HTR-8/SVneo (cell line): ENCODE data around the gene CYP4F2.
"Not testable (repeated sequence)": the region's sequence is repeated elsewhere in the genome, so short reads cannot be mapped to it uniquely, and the experiment has no call there.

Experiments
- DNase-seq: peaks from one replicate; pipeline ENCODE4 v3.0.0; 2011; ENCODE audit warnings: low spot score, mixed read lengths; ENCODE audit not compliant: insufficient read length
- FAIRE-seq: peaks from 2 replicates; lab custom pipeline; 2011; peaks lifted over from hg19 to GRCh38; lab: Jason Lieb, UNC

The CYP4F2 gene, protein sequence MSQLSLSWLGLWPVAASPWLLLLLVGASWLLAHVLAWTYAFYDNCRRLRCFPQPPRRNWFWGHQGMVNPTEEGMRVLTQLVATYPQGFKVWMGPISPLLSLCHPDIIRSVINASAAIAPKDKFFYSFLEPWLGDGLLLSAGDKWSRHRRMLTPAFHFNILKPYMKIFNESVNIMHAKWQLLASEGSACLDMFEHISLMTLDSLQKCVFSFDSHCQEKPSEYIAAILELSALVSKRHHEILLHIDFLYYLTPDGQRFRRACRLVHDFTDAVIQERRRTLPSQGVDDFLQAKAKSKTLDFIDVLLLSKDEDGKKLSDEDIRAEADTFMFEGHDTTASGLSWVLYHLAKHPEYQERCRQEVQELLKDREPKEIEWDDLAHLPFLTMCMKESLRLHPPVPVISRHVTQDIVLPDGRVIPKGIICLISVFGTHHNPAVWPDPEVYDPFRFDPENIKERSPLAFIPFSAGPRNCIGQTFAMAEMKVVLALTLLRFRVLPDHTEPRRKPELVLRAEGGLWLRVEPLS

DNA sequence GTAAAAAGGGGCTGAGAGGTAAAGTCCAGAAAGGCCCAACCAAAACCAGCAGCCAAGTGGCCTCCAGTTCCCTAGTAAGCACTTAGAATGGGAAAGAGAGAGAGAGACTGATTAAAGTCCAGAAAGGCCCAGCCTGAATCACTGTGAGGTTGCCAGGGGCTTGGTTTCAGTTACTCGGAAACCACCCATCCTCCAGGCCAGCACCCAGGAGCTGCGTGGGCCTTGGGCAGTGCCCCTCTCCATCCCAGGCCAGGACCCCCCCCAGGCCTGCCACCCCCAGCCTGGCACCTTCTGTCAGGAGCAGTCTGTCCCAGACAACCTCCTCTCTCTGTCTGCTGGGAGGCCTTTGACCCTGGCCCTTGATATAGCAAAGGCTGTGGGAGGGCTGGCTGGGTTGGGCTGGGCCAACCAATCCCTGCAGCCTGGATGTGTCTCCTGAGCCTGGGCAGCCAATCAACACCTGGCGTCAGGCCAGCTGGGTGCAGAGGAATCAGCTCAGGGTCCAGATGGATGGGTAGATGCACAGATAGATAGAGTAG, at the start of gene CYP4F2:
Gene CYP4F2 (minus strand): TSS at position 337 of the 539 bp plus-strand sequence. CDS start 463 bp downstream, outside the sequence.
- FAIRE-seq, result no peak
- no peak for DNase-seq

DNA sequence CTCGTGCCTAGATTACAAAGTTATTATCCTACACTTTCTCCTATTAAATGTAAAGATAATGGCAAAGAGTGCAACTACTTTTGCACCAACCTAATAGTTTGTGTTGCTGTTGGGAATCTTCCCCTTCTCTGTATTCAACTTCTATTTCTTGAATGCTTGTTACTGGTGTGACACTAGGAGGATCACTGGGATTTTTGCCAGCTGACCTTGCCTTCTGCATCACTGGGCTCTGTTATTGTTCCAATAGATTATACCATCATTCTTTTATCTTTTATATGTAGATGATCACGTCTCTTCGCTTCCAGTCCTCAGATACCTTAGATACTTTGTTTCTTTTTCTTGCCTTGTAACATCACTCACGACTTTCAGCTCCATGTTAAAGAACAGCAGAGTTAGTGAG, 47.4 kb upstream of the CYP4F2 start:
- DNase-seq (no peak), FAIRE-seq (no peak)

DNA sequence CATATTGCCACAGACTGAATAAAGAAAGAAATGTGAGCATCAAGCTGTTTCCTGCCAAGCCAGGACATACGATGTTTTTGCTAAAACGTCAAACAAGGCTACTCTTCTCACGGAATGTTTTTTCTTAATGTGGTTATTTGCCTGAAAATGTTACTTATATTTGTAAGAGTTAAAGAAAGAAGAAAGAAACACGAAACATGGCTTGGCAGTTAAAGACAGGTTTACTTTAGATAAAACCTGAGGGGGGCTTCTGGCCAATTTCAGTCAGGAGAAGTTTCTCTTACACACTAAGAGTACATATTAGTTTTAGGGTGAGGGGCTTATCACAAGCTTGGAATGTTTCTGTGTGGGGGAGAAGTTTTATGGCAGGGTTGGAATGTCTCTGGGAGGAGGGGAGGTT, 46.5 kb upstream of the CYP4F2 start:
- no peak for DNase-seq
- FAIRE-seq, result no peak

DNA sequence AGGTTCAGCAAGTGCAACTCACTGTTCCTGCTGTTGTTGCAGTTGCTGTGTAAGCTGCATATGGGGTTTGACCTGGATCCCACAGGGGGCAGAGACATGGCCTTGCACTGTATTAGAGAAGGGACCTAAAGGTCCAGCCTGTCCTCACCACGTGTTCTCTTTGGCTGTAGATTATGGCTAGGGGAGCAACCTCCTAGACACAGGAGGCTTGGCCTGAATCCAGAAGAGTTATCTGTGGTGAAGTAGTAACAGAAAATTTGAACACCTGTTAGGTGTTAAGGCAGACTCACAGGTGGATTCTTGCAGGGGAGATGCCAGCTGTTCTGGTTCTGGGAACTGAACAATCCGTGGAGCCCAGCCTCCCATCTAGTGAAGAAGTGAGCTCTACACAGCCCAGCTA, 39.9 kb upstream of the CYP4F2 start:
- no peak for FAIRE-seq
- DNase-seq, result no peak

DNA sequence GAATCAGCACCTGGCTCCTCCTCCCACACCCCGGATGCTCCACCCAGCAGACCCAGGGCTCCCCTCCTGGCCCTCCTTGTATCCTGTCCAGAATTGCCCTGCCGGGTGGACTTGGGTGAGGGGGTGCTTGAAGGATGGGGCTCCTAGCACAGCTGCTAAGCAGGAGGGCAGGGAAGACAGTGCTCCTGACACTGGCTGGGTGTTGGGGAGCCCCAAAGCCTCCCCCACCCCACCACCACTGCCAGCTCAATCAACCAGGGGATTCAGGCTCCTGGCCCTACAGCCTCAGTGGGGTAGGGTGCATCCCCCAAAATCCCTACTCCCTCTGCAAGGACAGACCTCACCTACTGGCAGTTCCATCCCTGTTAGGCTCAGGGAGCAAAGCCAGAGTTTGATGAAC, 39.1 kb upstream of the CYP4F2 start:
- FAIRE-seq, result no peak
- no peak for DNase-seq

DNA sequence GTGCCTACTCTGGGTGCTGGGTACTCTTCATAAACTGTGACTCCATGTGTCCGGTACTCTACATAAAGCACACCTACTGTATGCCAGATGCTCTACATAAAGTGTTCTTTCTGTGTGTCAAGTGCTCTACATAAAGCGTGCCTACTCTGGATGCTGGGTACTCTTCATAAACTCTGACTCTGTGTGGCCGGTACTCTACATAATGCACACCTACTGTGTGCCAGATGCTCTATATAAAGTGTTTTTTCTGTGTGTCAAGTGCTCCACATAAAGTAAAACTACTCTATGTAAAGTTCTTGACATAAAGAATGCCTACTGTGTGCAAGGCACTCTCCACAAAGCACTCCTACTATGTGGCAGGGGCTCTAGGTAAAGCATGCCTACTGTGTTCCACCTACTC, 38.3 kb upstream of the CYP4F2 start:
- DNase-seq, result no peak
- FAIRE-seq, result no peak

DNA sequence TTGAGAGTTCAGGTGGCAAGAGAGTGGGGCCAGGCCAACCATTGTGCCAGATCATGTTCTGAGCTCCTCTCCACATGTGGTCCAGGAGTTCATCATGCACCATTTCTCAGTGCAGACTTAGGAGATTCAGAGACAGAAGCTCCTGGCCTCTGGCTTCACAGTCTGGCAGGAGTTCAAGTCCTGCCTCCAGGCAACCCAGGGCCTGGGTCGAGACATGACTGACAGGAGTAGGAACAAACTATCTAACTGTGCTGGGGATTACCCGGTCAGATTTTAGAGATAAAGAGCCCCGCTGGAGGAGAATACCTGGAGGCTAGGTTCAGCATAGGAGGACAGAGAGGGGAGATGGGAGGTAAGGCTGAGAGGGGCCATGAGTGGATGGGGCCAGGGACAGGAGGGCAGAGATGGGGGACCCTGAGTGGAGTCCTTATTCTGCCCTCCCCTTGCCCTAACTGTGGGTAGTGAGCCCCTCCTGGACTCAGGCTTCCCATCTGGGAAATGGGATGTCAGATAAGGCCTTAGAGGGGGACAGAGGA, 37.4 kb upstream of the CYP4F2 start:
- DNase-seq (no peak), FAIRE-seq (no peak)

DNA sequence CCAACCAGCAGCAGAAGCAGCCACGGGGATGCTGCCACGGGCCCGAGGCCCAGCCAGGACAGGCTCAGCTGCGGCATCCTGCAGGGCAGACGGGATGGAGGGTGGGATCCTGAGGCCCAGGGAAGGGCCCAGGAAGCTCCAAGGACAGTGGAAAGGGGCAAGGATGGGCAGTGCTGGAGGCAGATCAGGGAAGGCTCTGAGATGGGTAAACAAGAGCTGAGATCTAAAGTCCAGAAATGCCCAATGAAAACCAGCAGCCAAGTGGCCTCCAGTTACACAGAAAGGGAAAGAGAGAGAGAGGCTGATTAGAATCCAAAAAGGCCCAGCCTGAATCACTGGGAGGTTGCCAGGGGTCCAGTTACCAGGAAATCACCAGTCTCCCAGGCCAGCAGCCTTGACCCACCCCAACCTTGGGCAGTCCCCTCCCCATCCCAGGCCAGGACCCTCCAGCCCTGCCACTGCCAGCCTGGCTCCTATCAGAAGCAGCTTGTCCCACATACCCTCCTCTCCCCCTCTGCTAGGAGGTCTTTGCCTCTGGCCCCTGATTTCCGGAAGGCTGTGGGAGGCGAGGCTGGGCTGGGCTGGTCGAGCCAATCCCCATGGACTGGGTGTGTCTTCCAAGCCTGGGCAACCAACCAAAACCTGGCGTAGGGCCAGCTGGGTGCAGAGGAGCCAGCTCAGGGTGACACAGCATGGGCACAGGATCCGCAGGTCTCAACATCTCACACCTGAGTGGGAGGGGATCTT, 36.6 kb upstream of the CYP4F2 start, which contains the start of gene CYP4F11:
Gene CYP4F11 (minus strand): TSS at position 198 of the 747 bp plus-strand sequence. CDS start 121 bp downstream, at position 77.
- no peak for DNase-seq
- FAIRE-seq, result no peak

DNA sequence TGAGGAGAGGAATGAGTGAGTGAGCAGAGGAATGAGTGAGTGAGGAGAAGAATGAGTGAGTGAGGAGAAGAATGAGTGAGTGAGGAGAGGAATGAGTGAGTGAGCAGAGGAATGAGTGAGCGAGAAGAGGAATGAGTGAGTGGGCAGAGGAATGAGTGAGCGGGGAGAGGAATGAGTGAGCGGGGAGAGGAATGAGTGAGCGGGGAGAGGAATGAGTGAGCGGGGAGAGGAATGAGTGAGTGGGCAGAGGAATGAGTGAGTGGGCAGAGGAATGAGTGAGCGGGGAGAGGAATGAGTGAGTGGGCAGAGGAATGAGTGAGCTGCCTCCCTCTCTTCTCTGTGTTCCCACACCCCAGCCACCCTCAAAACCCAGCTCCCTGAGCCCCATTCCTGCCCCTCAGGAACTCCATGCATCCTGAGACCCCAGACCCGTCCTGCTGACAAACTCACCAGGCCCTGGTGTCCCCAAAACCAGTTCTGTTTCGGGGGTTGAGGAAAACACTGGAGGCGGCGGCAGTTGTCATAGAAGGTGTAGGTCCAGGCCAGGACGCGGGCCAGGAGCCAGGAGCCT, 36.0 kb upstream of the CYP4F2 start:
- not testable (repeated sequence) for DNase-seq
- FAIRE-seq, result peak; percentile 93

DNA sequence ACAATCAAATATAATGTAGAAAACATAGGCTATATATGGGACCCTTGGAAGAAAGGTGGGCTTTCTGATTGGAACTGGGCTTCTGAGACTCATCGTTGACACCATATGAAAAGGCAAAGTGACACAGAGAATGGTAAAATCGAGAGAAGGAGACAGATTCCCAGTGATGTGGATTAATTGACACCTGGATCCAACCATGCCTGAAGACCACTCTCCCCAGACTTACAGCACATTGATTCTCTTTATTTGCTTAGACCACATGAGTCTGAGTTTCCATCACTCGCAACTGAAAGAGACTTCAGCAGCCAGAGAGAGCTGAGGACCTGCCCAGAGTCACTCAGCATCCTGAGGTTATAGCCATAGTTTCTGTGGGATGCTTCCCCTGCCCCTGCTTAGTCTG, 30.4 kb upstream of the CYP4F2 start:
- no peak for DNase-seq
- no peak for FAIRE-seq

DNA sequence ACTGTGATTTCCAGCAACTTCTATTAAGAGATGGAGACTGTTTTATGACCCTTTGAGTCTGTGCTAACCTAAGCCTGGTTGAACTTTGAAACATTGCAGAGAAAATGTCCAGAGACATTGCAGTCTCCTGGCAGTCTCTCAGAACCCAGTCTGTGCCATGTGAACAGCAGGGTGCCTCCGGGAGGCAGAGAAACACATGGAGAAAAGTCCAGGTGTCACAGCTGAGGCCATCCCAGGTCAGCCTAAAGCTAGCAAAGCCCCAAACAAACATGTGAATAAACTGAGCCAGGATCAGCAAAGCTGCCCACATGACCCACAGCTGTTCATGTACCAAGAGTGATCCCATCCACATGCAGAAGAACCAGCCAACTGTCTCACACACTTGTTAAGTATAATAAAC, 28.6 kb upstream of the CYP4F2 start:
- FAIRE-seq, result no peak
- no peak for DNase-seq

DNA sequence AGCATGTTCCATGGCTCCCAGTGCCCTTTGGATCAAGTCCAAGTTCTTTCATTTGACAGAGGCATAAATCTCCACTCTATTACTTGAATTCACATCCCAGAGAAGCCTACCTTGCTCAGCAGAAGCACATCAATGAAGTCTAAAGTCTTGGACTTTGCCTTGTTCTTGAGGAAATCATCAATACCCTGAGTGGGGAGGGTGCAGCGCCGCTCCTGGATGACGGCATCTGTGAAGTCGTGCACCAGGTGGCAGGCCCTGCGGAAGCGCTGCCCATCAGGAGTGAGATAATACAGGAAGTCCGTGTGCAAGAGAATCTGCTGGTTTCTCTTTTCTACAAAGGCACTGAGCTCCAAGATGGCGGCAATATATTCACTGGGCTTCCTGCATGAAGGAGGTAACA, 25.8 kb upstream of the CYP4F2 start:
- DNase-seq (no peak), FAIRE-seq (no peak)

DNA sequence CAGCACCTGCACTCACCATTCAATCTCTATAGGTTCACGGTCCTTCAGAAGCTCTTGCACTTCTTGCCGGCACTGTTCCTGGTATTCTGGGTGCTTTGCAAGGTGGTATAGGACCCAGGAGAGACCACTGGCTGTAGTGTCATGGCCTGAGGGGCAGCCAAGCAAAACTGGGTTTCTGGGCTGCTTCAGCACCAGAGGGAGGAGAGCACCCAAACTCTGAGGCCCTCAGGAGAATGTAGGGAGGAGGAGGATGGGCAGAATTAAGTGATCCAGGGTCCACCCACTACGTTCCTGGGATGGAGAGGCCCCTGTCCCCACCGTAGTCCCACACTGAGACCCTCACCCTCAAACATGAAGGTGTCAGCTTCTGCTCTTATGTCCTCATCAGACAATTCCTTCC, 24.1 kb upstream of the CYP4F2 start:
- FAIRE-seq (no peak), DNase-seq (no peak)

DNA sequence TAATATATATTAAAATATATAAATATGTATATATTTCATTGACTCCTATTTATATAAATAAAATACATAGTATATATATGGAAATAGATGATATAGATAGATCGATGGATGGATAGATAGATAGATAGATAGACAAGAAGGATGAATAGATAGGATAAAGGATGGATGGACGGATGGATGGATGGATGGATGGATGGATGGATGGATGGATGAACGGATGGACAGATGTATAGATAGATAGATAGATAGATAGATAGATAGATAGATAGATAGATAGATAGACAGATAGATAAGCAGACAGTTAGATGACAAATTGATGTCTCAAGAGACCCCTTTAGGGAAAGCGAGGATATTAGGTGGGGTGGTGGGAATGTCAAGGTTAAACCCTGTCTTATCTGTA, 21.4 kb upstream of the CYP4F2 start:
- DNase-seq (no peak), FAIRE-seq (no peak)

DNA sequence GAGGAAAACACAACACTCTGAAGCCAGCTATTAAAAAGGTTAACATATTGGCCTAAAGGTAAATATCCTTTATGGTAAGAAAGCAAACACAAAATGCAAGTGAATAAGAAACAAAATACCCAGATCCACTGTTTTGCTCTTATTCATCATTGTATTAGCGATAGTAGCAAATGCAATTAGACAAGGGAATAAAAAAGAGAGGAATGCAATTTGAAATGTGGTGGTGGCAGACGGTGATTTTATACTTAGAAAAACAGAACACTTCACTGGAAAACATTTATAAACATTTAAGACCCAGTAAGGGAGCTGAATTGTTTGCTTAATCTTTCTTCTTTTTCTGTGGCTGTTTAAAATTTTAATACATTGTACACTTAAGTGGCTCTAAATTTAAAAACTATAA, 17.2 kb upstream of the CYP4F2 start:
- DNase-seq, result no peak
- FAIRE-seq, result no peak

DNA sequence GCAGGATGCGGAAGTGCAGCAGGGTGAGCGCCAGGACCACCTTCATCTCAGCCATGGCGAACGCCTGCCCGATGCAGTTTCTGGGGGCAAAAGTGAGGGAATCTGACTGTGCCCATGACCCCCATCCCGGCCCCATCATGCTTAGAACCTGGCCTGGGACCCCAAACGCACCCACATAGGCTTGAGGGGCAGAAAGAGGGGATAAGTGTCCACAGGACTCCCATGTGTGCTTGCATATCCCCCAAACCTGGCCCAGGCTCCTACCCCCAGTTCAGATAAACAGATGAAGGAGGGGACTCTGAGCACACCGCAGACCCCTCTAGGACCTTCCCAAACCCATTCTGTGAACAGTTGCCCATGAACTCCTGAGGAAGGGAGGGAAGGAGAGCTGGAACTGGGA, 16.0 kb upstream of the CYP4F2 start:
- FAIRE-seq, result no peak
- DNase-seq, result no peak

DNA sequence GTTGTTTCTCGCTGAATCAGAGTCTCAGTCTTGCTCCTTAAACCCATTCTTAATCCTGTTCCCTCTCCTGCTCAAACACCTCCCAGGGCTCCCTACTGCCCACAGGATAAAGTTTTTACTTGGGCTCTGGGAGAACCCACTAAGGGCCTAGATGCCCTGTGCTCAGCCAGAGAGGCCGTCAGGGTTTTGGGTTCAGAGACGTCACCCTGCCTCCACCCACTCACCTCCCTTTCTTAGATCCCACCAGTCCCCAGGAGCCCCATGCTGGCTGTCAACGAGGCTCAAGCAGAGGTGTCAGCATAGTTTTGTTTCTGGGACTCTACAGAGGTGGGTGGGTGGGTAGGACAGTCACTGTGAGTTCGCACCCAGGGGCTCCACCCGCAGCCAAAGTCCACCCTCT, 15.5 kb upstream of the CYP4F2 start:
- no peak for FAIRE-seq
- no peak for DNase-seq

DNA sequence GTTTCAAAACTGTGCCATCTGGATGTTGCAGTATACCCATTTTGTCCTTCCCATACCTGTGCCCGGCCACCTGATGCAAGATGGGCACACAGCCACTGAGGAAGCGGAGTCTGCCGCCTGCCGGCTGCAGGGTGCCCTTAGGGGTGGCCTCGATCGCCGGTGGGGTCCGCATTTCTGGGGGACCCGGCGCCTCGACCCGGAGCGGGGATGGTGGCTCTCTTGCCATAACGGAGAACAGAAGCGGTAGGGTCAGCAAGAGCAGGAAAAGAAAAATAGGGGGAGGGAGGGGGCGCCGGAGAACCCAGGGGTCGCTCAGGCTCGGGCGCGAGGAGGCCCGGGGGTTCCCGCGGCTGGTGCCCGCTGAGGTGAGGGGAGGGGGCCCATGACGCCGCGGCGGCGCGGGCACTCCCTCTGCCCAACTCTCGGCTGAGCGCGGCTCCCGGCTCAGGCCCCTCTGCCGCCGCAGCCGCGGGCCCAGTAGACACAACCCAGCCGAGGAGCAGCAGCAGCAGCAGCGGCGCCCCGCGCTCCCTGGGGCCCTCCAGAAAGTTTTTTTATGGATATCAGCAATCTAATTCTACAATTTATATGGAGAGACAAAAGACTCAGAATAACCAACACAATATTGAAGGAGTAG, 13.8 kb upstream of the CYP4F2 start:
- no peak for FAIRE-seq
- no peak for DNase-seq

DNA sequence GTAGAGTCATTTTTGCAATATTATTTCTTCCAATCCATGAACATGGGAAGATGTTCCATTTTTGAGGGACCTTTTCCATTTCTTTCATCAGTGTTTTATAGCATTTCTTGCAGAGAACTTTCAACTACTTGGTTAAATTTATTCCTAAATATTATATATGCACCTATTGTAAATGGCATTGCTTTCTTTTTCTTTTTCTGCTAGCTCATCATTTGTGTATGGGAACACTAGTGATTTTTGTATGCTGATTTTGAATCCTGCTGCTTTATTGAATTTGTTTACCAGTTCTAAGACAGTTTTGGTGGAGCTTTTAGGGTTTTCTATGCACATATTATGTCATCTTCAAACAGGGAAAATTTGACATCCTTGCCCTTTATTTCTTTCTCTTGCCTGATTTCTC, 7.2 kb upstream of the CYP4F2 start:
- no peak for DNase-seq

DNA sequence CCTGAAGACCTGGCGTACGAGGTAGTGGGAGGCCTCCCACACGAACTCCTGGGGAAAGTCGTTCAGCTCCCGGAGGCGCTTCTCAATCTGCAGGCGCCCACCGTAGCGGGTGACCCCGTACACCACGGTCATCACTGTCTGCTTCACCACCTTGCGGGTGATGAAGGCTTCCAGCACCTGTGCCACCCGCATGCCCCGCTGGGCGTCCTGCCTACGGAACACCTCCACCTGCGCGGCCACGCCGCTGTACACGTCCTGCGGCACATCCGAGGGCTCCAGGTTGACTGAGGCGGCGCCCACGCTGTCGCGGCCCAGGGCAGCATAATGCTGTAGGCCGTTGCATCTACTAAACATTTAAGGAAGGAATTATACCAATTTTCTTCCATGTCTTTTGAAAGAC, 5.0 kb upstream of the CYP4F2 start:
- not testable (repeated sequence) for DNase-seq, FAIRE-seq

More for the DNA sequence above, 7.2 kb upstream of the CYP4F2 start:
- no peak for FAIRE-seq
